ENCODE results near the gene ANKRD40CL.

ANKRD40CL gene

DNA sequence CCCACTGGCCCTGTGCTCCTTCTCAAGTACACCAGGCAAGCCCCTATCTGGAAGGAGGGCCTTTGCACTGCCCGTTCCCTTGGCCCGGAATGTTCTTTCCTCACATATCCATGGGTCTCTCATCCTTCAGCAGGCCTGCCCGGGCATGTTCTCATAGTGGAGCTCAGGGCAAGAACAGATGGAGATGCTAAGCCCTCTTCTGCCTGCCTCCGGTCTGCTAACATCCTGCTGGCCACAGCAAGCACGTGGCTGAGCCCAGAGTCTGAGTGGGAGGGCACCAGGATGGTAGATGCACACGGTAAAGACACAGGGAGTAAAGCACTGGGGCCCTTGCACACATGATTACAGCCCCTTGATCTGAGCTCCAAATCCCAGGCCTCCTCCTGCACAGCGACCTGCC lies 19.8 kb upstream of the ANKRD40CL start:
- TF ChIP-seq, protein P1, sequence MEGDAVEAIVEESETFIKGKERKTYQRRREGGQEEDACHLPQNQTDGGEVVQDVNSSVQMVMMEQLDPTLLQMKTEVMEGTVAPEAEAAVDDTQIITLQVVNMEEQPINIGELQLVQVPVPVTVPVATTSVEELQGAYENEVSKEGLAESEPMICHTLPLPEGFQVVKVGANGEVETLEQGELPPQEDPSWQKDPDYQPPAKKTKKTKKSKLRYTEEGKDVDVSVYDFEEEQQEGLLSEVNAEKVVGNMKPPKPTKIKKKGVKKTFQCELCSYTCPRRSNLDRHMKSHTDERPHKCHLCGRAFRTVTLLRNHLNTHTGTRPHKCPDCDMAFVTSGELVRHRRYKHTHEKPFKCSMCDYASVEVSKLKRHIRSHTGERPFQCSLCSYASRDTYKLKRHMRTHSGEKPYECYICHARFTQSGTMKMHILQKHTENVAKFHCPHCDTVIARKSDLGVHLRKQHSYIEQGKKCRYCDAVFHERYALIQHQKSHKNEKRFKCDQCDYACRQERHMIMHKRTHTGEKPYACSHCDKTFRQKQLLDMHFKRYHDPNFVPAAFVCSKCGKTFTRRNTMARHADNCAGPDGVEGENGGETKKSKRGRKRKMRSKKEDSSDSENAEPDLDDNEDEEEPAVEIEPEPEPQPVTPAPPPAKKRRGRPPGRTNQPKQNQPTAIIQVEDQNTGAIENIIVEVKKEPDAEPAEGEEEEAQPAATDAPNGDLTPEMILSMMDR (IDR thresholded peaks at IDR 0.05; ENCODE audit: insufficient read depth, missing control alignments): no peak
- DNase-seq (ENCODE audit: insufficient read length, low spot score) (no peak), FAIRE-seq (no peak)

- no peak for DNase-seq (ENCODE audit: insufficient read length, low spot score)
- FAIRE-seq: no peak
- TF ChIP-seq, protein P1 (IDR thresholded peaks at IDR 0.05; ENCODE audit: insufficient read depth, missing control alignments): no peak
Observed at GRCh38 chr17:50785946-50786570, 18.7 kb upstream of the ANKRD40CL start.

GRCh38 chr17:50785126-50785525 lies 17.8 kb upstream of the ANKRD40CL start:
- DNase-seq (ENCODE audit: insufficient read length, low spot score) (no peak), FAIRE-seq (no peak)
- TF ChIP-seq, protein P1 (IDR thresholded peaks at IDR 0.05; ENCODE audit: insufficient read depth, missing control alignments): no peak

- TF ChIP-seq, protein P1 (IDR thresholded peaks at IDR 0.05; ENCODE audit: insufficient read depth, missing control alignments): no peak
- DNase-seq (ENCODE audit: insufficient read length, low spot score) (no peak), FAIRE-seq (no peak)
Observed at GRCh38 chr17:50783905-50784304, 16.6 kb upstream of the ANKRD40CL start.

- TF ChIP-seq, protein P1 (IDR thresholded peaks at IDR 0.05; ENCODE audit: insufficient read depth, missing control alignments): peak; percentile 99
- DNase-seq (ENCODE audit: insufficient read length, low spot score) (peak; percentile 84), FAIRE-seq (no peak)
Observed at GRCh38 chr17:50783193-50783660, 15.9 kb upstream of the ANKRD40CL start.

DNA sequence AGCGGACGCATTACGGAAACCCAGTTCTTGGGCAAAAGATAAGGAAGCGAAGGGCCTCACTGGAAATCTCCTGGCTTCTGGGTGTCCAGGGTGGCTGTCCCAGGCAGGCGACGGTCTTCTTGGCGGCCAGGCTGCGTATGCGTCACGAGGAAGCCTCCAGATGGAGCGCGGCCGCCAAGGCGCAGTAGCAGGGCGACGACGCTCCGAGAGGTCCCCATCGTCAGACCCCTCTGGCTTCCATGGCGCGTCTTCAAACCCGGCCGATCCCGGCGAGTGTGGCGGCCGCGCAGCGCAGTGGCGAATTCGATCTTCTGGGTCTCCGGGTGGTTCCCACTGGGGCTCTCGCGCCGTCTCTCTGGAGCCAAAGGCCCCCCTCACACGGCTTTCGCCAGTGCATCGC lies 13.8 kb upstream of the ANKRD40CL start:
- TF ChIP-seq, protein P1 (IDR thresholded peaks at IDR 0.05; ENCODE audit: insufficient read depth, missing control alignments): no peak
- FAIRE-seq (no peak), DNase-seq (ENCODE audit: insufficient read length, low spot score) (no peak)

GRCh38 chr17:50779747-50780353 lies 12.5 kb upstream of the ANKRD40CL start:
- FAIRE-seq (no peak), DNase-seq (ENCODE audit: insufficient read length, low spot score) (no peak)
- TF ChIP-seq, protein P1 (IDR thresholded peaks at IDR 0.05; ENCODE audit: insufficient read depth, missing control alignments): no peak
